GM18520 (cell line): Measurements from ENCODE around the gene PSMB4.
"Not testable (repeated sequence)": the region's sequence is repeated elsewhere in the genome, so short reads cannot be mapped to it uniquely, and the experiment has no call there.

ENCODE experiments used
- ATAC-seq: cut with Tn5 transposase; IDR thresholded peaks from one replicate; pipeline ENCODE4 v1.9.1; 2021; ENCODE audit not compliant: unreplicated experiment

PSMB4 gene

DNA sequence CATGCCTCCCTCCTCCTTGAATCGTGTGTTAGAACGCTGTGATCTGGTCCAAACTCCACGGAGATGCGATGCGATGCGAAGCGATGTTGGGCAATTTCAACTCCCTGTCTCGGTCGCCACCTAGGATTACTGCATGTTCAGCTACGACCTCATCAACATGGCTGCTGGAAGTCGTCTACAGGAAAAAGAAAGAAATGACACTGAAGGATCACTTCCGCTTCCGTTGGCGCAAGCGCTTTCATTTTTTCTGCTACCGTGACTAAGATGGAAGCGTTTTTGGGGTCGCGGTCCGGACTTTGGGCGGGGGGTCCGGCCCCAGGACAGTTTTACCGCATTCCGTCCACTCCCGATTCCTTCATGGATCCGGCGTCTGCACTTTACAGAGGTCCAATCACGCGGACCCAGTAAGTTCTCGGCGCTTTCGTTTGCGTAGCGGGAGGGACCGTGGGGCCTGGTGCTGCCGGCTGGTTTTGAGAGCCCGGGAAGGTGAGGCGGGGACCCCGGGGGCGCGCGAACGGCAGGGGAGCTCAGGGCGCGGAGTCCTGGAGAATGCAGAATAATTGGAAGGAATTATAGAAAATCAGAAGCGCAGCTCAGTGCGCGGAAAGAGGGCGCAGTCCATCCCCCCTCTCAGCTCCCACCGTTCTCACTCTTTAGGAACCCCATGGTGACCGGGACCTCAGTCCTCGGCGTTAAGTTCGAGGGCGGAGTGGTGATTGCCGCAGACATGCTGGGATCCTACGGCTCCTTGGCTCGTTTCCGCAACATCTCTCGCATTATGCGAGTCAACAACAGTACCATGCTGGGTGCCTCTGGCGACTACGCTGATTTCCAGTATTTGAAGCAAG is at the start of gene PSMB4:
PSMB4 (plus strand) TSS at position 250 of the 848 bp plus-strand sequence; CDS start at position 265, 15 bp downstream.
- peak; percentile 76 for ATAC-seq

DNA sequence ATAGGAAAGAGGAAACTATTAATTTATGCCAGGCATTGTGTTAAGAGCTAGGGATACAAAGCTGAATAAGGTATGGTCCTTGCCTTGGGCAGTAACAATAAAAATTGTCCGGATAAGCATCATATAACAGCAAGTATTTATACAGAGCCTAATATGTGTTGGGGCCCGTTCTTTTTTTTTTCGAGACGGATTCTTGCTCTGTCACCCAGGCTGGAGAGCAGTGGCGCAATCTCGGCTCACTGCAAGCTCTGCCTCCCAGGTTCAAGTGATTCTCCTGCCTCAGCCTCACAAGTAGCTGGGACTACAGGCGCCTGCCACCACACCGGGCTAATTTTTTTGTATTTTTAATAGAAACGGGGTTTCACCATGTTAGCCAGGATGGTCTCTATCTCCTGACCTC is 49.0 kb upstream of the PSMB4 start:
- ATAC-seq = not testable (repeated sequence)

GRCh38 chr1:151352021-151352718 is 47.2 kb upstream of the PSMB4 start:
- no peak for ATAC-seq

DNA sequence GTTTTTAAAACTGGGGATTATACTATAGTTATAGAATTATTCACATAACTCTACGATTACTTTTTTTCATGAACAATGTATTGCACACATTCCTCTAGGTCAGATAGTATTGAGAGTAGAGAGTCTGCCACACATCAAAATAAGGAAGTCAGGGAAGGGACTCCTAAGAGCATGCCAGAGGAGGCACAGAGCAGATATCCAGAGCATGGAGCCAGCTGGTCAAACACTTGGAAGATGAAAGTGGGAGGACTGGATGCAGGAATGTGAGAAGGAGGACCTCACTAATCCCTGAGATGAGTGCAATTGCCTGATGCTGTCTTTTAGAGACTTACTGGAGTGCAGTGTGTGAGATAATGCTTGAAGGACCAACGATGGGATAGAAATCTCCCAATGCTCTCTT is 42.7 kb upstream of the PSMB4 start:
- ATAC-seq = no peak

DNA sequence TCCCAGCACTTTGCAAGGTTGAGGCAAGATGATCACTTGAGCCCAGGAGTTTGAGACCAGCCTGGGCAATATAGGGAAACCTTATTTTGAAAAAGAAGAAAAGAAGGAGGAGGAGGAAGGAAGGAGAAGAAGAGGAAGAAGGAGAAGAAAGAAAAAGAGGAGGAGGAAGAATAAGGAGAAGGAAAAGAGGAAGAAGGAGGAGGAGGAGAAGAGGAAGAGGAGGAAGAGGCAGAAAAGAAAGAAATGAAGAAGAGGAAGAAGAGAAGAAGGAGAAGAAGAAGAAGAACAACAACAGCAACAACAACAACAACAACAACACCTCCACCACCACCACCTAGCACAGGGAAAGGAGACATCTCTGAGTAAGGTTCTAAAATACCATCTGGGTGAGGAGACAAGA is 37.5 kb upstream of the PSMB4 start:
- ATAC-seq = no peak

GRCh38 chr1:151362308-151363155 is 36.8 kb upstream of the PSMB4 start:
- no peak for ATAC-seq

GRCh38 chr1:151364996-151365395 is 34.4 kb upstream of the PSMB4 start:
- ATAC-seq = no peak

DNA sequence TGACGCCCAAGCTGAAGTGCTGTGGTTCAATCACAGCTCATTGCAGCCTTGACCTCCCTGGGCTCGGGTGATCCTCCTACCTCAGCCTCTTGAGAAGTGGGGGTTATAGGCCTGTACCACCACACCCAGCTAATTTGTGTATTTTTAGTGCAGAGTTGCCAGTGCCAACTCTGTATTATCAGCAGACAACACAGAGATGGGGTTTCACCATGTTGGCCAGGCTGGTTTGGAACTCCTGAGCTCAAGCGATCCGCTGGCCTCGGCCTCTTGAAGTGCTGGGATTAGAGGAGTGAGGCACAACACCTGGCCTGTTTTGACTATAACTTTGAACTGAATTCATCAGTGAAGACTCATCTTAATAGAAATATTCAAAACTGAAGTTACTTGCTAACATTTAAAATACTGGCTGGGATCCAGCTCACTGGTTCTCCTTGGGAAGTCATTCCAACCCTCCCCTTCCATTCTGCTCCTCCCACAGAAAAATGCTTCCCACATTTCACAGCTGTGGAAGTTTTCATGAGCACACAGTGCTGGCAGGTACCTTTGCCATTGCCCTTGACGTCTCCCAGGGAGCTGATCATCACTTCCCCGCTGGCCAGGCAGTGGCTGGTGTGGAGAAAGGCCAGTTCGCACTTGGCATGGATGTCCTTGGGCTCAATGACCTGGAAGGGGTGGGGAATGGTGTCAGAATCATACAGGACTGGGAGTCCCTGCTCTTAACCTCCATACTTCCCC is 31.5 kb upstream of the PSMB4 start:
- no peak for ATAC-seq

GRCh38 chr1:151368393-151369301 is 30.7 kb upstream of the PSMB4 start:
- ATAC-seq = no peak

DNA sequence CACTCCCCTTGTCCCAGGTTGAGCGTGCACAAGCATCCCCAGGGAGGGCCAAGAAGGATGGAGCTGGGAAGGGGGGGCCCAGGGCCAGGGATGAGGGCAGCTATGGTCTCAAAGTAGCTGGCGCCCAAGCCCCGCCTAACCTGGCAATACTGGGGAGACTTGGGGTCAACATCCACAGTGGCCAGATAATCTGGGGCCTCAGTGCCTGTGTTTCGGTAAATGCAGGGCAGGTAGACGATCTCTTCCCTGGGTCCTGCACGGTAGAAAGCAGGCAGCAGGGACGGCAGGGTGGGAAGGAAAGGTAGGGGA is 30.1 kb upstream of the PSMB4 start:
- no peak for ATAC-seq

- no peak for ATAC-seq
These were observed 29.7 kb upstream of the PSMB4 start for GRCh38 chr1:151369621-151370048.

GRCh38 chr1:151370211-151370911 is 29.0 kb upstream of the PSMB4 start:
- ATAC-seq = no peak

- ATAC-seq = no peak
These were observed 27.9 kb upstream of the PSMB4 start for GRCh38 chr1:151371370-151372057.

- ATAC-seq = no peak
These were observed 27.1 kb upstream of the PSMB4 start, which contains the start of gene SELENBP1 for GRCh38 chr1:151372058-151372934. Gene SELENBP1, minus strand, starts transcription at chr1:151372705. Its CDS starts 64 bp downstream, at chr1:151372641.

DNA sequence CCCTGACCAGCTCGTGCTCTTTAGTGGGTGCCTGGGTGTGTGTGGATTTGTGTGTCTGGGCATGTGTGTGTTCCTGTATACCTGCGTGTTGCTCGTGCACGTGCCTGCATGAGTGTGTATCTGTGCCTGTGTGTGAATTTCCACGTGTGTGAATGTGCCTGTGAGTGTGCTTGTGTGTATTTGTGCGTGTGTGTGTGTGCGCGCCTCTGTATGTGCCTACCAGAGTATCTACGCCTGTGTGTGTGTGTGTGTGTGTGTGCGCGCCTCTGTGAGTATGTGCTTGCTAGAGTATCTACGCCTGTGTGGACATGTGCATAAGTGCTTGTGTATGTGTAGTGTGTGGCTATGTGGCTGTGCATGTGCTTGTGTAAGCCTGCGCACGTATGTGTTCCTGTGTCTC is 26.2 kb upstream of the PSMB4 start:
- no peak for ATAC-seq

GRCh38 chr1:151377150-151377884 is 22.1 kb upstream of the PSMB4 start:
- ATAC-seq = no peak

DNA sequence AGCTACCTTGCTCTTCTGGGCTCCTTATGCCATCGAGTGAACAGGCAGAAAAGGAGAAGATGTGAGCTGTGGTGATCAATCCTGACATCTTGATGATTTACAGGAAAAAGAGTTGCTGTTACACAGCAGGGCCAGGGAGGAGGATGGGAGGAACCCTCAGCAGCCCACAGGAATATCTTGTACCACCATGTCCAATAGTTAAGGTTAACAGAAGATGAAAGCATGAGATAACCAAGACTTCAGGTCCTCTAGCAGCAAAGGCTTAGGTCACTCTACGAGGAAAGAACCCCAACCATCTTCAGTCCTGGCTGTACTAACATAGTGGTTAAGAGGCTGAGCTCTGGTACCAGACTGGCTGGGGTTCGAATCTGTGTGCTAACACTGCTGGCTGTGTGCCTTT is 14.8 kb upstream of the PSMB4 start:
- ATAC-seq = no peak
